ENCODE data around the gene NYAP1.
A peak's percentile ranks its signal among the peaks of the same experiment; 100 is the strongest.

Gene NYAP1

GRCh38 chr7:100544386-100544785 is 60.7 kb downstream of the NYAP1 start:
- no peak for TF ChIP-seq CTCF (IDR thresholded peaks at IDR 0.05; ENCODE audit: unreplicated experiment in 3 of 3)
- Mint-ChIP-seq H3K27me3 (ENCODE audit: low read depth) (peaks cover 4% of the 10 kb centered on the region), H3K9me3 (no peaks in the 10 kb centered on the region), H3K4me3 (no peak overlapping the region), H3K27ac (peak overlapping the region; percentile 88 to 93 (median 89)), H3K36me3 (ENCODE audit: low read depth) (no peaks in the 10 kb centered on the region), H3K4me1 (peaks cover 53% of the 10 kb centered on the region)
